GM06990 (cell line): ENCODE data around the gene CRMP1.

Experiments used
- DNase-seq: peaks from one replicate; pipeline ENCODE4 v3.0.0-alpha.2; 2011; ENCODE audit not compliant: insufficient read length; ENCODE audit errors: extremely low read depth
- H3K27me3 ChIP-seq: replicated peaks from 2 replicates; pipeline ENCODE4 v1.6.0; 2011; ENCODE audit warnings: low read length; ENCODE audit not compliant: control insufficient read depth, insufficient read depth
- H3K36me3 ChIP-seq: 2 replicates; pipeline ENCODE4 v1.5.1; 2011; ENCODE audit warnings: low read length; ENCODE audit not compliant: control insufficient read depth, insufficient read depth
- H3K4me3 ChIP-seq: replicated peaks from 2 replicates; pipeline ENCODE4 v1.5.1; 2011; ENCODE audit warnings: low read depth, mild to moderate bottlenecking, control low read depth, low read length
- TF ChIP-seq, protein P1 (sequence below): IDR thresholded peaks from 2 replicates; pipeline ENCODE4 v1.5.1; 2011; ENCODE audit warnings: low read length, control low read depth, mild to moderate bottlenecking, inconsistent platforms; ENCODE audit not compliant: insufficient read depth, poor library complexity, severe bottlenecking

CRMP1 gene

DNA sequence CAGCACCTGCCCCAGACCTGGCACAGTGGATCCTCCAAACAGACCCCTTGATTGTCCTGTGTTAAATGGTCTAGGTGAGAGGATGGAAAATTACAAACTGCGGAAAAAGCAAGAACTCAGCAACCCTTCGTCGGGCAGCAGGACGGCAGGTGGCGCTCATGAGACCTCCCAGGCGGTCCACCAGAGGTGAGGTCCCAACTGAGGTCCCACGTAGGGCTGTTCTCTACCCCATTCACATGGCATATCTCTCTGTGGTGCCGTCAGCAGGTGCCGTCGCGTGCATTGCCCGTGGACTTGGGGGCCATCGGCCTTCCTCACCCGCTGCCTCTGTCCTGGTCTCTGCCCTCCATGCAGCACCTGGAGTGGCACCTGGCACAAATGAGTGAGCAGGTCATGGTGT, 88.2 kb downstream of the CRMP1 start:
- H3K4me3 ChIP-seq = no peak overlapping the region
- TF ChIP-seq, protein P1, sequence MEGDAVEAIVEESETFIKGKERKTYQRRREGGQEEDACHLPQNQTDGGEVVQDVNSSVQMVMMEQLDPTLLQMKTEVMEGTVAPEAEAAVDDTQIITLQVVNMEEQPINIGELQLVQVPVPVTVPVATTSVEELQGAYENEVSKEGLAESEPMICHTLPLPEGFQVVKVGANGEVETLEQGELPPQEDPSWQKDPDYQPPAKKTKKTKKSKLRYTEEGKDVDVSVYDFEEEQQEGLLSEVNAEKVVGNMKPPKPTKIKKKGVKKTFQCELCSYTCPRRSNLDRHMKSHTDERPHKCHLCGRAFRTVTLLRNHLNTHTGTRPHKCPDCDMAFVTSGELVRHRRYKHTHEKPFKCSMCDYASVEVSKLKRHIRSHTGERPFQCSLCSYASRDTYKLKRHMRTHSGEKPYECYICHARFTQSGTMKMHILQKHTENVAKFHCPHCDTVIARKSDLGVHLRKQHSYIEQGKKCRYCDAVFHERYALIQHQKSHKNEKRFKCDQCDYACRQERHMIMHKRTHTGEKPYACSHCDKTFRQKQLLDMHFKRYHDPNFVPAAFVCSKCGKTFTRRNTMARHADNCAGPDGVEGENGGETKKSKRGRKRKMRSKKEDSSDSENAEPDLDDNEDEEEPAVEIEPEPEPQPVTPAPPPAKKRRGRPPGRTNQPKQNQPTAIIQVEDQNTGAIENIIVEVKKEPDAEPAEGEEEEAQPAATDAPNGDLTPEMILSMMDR = peak; percentile 38
- no peaks in the 10 kb centered on the region for H3K27me3 ChIP-seq
- no peak for DNase-seq
- peaks cover 24% of the 10 kb centered on the region for H3K36me3 ChIP-seq

DNA sequence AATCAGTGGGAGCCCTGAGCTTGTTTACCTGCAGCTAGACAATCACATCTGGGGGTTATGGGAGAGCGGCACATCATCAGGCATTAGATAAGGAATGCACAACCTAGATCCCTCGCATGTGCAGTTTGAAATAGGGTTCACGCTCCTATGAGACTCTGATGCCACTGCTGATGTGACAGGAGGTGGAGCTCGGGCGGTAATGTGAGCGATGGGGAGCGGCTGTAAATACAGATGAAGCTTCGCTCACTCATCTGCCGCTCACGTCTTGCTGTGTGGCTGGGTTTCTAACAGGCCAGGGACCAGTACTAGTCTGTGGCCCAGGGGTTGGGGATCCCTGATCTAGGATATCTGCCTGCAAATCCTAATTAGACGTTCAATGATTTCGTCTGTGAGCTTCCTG, 90.3 kb downstream of the CRMP1 start:
- Histone ChIP-seq H3K4me3 (no peak overlapping the region), H3K36me3 (peaks cover 19% of the 10 kb centered on the region), H3K27me3 (no peaks in the 10 kb centered on the region)
- TF ChIP-seq, protein P1 = no peak
- no peak for DNase-seq

DNA sequence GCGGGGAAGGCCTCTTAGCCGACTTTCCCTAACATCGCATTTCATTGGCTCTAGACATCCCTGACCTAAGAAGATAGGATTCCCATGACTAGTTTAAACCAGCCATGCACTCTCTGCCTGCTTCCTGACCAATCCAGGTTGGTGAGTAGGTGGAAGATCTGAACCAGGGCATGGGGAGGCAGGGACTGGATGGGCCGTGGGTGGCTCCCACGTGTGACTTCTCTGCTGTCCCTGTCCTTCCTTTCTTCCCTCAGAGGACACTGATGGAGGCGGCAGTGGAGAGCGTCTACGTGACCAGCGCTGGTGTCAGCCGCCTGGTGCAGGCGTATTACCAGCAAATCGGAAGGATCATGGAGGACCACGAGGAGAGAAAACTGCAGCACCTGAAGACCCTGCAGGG, 91.2 kb downstream of the CRMP1 start:
- Histone ChIP-seq H3K36me3 (peaks cover 23% of the 10 kb centered on the region), H3K27me3 (no peaks in the 10 kb centered on the region), H3K4me3 (no peak overlapping the region)
- TF ChIP-seq, protein P1 = no peak
- no peak for DNase-seq

DNA sequence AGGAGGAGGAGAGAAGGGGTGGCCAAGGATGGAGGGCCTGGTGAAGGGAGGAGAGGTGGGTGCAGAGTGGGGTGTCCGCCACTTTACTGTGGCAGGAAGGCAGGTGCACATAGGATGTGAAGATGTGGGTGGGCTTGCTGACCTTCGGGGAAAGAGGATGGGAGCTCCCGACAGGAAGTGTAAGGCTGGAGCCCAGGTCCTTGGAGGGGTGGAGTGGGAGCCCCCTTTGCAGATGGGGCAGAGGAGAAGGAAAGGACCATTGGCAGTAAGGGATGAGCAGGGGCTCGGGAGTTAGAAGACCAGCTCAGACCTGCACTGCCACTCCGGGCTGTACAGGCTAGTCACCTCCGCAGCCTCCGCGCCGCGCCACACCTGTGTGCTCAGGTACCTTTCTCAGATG, 92.4 kb downstream of the CRMP1 start:
- H3K4me3 ChIP-seq = no peak overlapping the region
- H3K27me3 ChIP-seq = no peaks in the 10 kb centered on the region
- H3K36me3 ChIP-seq = peaks cover 23% of the 10 kb centered on the region
- TF ChIP-seq, protein P1 = no peak
- no peak for DNase-seq

DNA sequence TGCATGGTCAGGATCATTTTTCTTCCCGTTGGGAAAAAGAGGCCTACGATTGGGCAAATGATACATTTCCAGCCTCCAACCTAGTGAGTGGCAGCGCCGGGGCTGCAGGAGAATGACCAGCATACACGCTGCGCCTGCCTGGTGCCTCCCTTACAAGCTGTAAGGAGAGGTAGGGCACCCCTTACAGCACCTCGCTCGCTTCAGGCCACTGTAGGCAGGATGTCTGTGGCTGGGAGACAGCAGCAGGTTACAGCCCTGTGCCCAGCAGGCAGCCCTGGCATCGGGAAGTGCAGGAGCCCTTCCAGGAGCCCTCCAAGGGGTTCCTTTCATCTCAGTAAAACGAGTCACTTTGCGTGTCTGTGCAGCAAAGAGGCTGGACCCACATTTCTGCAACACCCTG, 93.5 kb downstream of the CRMP1 start:
- Histone ChIP-seq H3K36me3 (peaks cover 15% of the 10 kb centered on the region), H3K27me3 (no peaks in the 10 kb centered on the region), H3K4me3 (no peak overlapping the region)
- TF ChIP-seq, protein P1 = no peak
- DNase-seq = no peak

DNA sequence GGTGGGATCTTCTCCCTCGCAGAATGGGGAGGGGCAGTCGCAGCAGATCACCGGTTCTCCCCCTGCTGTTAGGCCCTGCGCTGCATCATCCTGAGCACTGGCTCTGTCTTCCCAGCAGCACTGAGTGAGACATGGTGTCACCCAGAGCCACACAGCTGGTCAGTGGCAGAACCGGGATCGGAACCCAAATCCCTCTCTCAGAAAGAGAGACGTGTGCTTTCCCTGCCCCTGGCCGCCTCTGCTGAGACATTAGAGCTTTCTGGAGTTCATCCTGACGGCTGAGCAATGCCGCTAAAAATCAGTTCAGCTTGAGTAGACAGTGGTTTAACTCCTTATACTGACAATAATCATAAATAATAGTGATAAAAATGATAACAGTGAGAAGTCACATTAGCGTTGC, 93.9 kb downstream of the CRMP1 start:
- Histone ChIP-seq H3K4me3 (no peak overlapping the region), H3K27me3 (no peaks in the 10 kb centered on the region), H3K36me3 (peaks cover 12% of the 10 kb centered on the region)
- TF ChIP-seq, protein P1 = no peak
- DNase-seq = no peak
